PC-3 (cell line): ENCODE data around the gene SLC23A2. TPM values are rescaled to one million over a fixed set of nuclear protein-coding genes. Genes with fewer than 3 reads are reported as not detected.
A peak's percentile ranks its signal among the peaks of the same experiment; 100 is the strongest.

Experiments
- ATAC-seq: fragments of 200-7000 bp; cut with Tn5 transposase; 2 replicates; pipeline ENCODE4 v1.9.1; 2020; ENCODE audit warnings: mild to moderate bottlenecking, moderate library complexity
- BruUV-seq: library from RNA; stranded (reverse); fragments of 400-500 nt; replicated peaks from 2 replicates; lab custom pipeline; 2021; lab: Mats Ljungman, UMichigan
- CTCF ChIA-PET: fragments of 300-600 bp; sonication (Branson Sonifier 250); formaldehyde crosslinking; loops from one replicate; lab custom pipeline; 2022; ENCODE audit warnings: antibody characterized with exemption; lab: Charles Lee
- POLR2A ChIA-PET: fragments of 300-600 bp; sonication (Branson Sonifier 250); formaldehyde crosslinking; loops from one replicate; lab custom pipeline; 2022; ENCODE audit warnings: antibody characterized with exemption; ENCODE audit not compliant: unreplicated experiment; lab: Charles Lee
- DNase-seq: peaks from one replicate; pipeline ENCODE4 v3.0.0-alpha.2; 2015
- H2AFZ ChIP-seq: fragments of 300-600 bp; sonication (generic); 2 replicates; pipeline ENCODE4 v1.6.0; 2016; ENCODE audit warnings: antibody characterized with exemption, low read length
- H3F3A ChIP-seq: fragments of 300-600 bp; sonication (generic); one replicate; pipeline ENCODE4 v1.6.0; 2017; ENCODE audit warnings: antibody characterized with exemption, low read length, control low read depth, mild to moderate bottlenecking; ENCODE audit not compliant: unreplicated experiment
- H3K27ac ChIP-seq: fragments of 300-600 bp; sonication (generic); 2 replicates; pipeline ENCODE4 v1.5.1; 2016; ENCODE audit warnings: mild to moderate bottlenecking, low read length
- H3K27me3 ChIP-seq: fragments of 300-600 bp; sonication (generic); 2 replicates; pipeline ENCODE4 v1.6.1; 2016; ENCODE audit warnings: low read length, mixed read lengths
- H3K36me3 ChIP-seq: fragments of 300-600 bp; sonication (generic); 2 replicates; pipeline ENCODE4 v1.6.1; 2016; ENCODE audit warnings: low read depth, mixed run types, low read length, mixed read lengths
- H3K4me1 ChIP-seq: fragments of 300-600 bp; sonication (generic); 2 replicates; pipeline ENCODE4 v1.5.1; 2016; ENCODE audit warnings: low read length; ENCODE audit not compliant: insufficient read depth
- H3K4me2 ChIP-seq: fragments of 300-600 bp; sonication (generic); 2 replicates; pipeline ENCODE4 v1.6.0; 2016; ENCODE audit warnings: low read length
- H3K4me3 ChIP-seq: fragments of 300-600 bp; sonication (generic); 2 replicates; pipeline ENCODE4 v1.5.1; 2016; ENCODE audit warnings: mild to moderate bottlenecking, low read length, mixed read lengths
- H3K79me2 ChIP-seq: fragments of 300-600 bp; sonication (generic); 2 replicates; pipeline ENCODE4 v1.6.1; 2017; ENCODE audit warnings: low read length, mixed read lengths
- H3K9ac ChIP-seq: fragments of 300-600 bp; sonication (generic); 2 replicates; pipeline ENCODE4 v1.6.0; 2016; ENCODE audit warnings: mild to moderate bottlenecking, low read length
- H3K9me2 ChIP-seq: fragments of 300-600 bp; sonication (generic); replicated peaks from 2 replicates; pipeline ENCODE4 v1.6.1; 2016; ENCODE audit warnings: mixed run types, low read length, mixed read lengths
- H3K9me3 ChIP-seq: fragments of 300-600 bp; sonication (generic); 2 replicates; pipeline ENCODE4 v1.6.1; 2016; ENCODE audit warnings: low read length, mixed read lengths
- H4K20me1 ChIP-seq: fragments of 300-600 bp; sonication (generic); 2 replicates; pipeline ENCODE4 v1.6.1; 2016; ENCODE audit warnings: low read length, mixed read lengths
- EZH2 ChIP-seq: fragments of 300-600 bp; sonication (generic); IDR thresholded peaks from one replicate; pipeline ENCODE4 v1.6.1; 2017; ENCODE audit warnings: antibody characterized with exemption, mild to moderate bottlenecking, low read length; ENCODE audit not compliant: unreplicated experiment
- EZH2phosphoT487 ChIP-seq: fragments of 300-600 bp; sonication (generic); IDR thresholded peaks from 2 replicates; pipeline ENCODE4 v1.6.1; 2018; ENCODE audit warnings: mild to moderate bottlenecking, antibody characterized with exemption, low read length, borderline replicate concordance
- intact Hi-C: fragments of 100-400 bp; cut with micrococcal nuclease; formaldehyde crosslinking; loops from 2 replicates; pipeline ENCODE4 v1.9.0; 2023
- total RNA-seq: library from RNA; depleted of rRNA; stranded (reverse); fragments of >200 nt; gene quantifications from 2 replicates; pipeline ENCODE4 v1.2.3, GENCODE V29; 2014
- TF ChIP-seq, protein P1 (sequence below): fragments of 300-600 bp; sonication (generic); conservative IDR thresholded peaks from 2 replicates; pipeline ENCODE4 v1.5.1; 2017; ENCODE audit warnings: antibody characterized with exemption, low read depth, mild to moderate bottlenecking, low read length

The SLC23A2 gene
- total RNA-seq, 1 experiment from 2014 or later = 18.3 TPM

DNA sequence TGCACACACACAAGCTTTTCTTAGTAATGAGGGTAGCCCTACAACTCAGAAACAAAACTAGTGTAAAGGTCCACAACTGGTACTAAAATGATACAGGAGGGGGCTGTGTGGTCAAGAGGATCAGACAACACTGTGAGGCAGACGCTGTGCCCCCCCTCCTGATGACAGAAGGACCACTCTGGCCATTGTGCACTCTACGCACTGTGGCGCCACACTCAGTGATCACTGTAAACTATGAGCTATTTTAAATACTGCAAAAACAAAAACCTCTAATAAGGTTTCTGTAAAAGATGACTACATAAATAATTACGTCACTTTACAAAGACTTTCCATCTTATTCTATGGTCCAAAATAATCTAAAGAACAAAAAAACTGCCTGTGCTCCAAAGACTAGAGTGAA lies 96.1 kb downstream of the SLC23A2 start:
- no peaks in the 10 kb centered on the region for H3K79me2 ChIP-seq
- no peak overlapping the region for H3K4me3 ChIP-seq
- ChIA-PET CTCF (no interaction called here), POLR2A (no interaction called here)
- BruUV-seq = no TSS peak
- no peaks in the 10 kb centered on the region for H3K9me3 ChIP-seq
- H2AFZ ChIP-seq = no peak overlapping the region
- no peak overlapping the region for H3K9ac ChIP-seq
- ATAC-seq (no peak), DNase-seq (no peak)
- peaks cover 10% of the 10 kb centered on the region; the same call in 1 of the 2 replicates for H3K4me1 ChIP-seq
- H3K27me3 ChIP-seq = no peaks in the 10 kb centered on the region
- no peaks in the 10 kb centered on the region for H4K20me1 ChIP-seq
- TF ChIP-seq, protein P1, sequence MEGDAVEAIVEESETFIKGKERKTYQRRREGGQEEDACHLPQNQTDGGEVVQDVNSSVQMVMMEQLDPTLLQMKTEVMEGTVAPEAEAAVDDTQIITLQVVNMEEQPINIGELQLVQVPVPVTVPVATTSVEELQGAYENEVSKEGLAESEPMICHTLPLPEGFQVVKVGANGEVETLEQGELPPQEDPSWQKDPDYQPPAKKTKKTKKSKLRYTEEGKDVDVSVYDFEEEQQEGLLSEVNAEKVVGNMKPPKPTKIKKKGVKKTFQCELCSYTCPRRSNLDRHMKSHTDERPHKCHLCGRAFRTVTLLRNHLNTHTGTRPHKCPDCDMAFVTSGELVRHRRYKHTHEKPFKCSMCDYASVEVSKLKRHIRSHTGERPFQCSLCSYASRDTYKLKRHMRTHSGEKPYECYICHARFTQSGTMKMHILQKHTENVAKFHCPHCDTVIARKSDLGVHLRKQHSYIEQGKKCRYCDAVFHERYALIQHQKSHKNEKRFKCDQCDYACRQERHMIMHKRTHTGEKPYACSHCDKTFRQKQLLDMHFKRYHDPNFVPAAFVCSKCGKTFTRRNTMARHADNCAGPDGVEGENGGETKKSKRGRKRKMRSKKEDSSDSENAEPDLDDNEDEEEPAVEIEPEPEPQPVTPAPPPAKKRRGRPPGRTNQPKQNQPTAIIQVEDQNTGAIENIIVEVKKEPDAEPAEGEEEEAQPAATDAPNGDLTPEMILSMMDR = no peak
- TF ChIP-seq EZH2phosphoT487 (no peak), EZH2 (no peak)
- intact Hi-C loops = no loop called here
- peaks cover 7% of the 10 kb centered on the region; the same call in 1 of the 2 replicates for H3K36me3 ChIP-seq
- no peaks in the 10 kb centered on the region for H3K9me2 ChIP-seq
- H3F3A ChIP-seq = no peaks in the 10 kb centered on the region
- no peak overlapping the region for H3K4me2 ChIP-seq
- H3K27ac ChIP-seq = no peak overlapping the region

DNA sequence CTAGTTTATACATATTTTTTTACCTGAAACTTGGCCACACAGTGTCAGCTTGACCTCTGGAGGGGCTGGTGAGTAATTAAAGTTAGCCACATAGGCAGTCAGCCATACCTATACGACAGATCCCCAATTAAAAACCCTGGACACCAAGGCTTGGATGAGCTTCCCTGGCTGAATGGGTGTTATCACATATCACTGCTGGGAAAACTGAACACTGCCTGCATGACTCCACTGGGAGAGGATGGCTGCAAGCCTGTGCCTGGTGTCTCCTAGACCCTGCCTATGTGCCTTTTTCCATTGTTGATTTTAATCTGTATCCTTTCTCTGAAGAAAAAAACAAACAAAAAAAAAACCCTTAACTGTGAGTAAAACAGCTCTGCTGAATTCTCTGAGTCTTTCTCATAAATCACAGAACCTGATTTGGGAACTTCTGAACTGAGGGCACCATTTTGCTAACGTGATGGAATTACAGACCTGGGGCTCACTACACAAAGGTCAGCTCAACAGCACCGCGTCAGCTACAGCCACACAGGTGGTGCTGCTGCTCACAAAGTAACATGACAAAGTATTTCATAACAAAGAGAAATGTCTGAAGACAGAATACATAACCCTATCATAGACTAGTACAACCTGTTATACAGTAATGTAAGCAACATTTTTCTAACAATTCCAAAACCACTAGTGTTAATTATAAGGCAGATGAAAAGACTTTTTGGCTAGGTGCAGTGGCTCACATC lies 97.0 kb downstream of the SLC23A2 start:
- BruUV-seq = no TSS peak
- TF ChIP-seq EZH2 (no peak), EZH2phosphoT487 (no peak)
- TF ChIP-seq, protein P1 = no peak
- Histone ChIP-seq H2AFZ (no peak overlapping the region), H3K9ac (no peak overlapping the region), H3K9me2 (no peaks in the 10 kb centered on the region), H3K4me2 (no peak overlapping the region), H3K4me3 (no peak overlapping the region), H3K27me3 (no peaks in the 10 kb centered on the region), H4K20me1 (no peaks in the 10 kb centered on the region), H3K9me3 (no peaks in the 10 kb centered on the region), H3K4me1 (peaks cover 18% of the 10 kb centered on the region), H3K27ac (no peak overlapping the region), H3K79me2 (no peaks in the 10 kb centered on the region), H3K36me3 (peaks cover 14% of the 10 kb centered on the region; the same call in 1 of the 2 replicates), H3F3A (no peaks in the 10 kb centered on the region)
- intact Hi-C loops = no loop called here
- ChIA-PET CTCF (no interaction called here), POLR2A (no interaction called here)
- DNase-seq = peak; percentile 13
- no peak for ATAC-seq

DNA sequence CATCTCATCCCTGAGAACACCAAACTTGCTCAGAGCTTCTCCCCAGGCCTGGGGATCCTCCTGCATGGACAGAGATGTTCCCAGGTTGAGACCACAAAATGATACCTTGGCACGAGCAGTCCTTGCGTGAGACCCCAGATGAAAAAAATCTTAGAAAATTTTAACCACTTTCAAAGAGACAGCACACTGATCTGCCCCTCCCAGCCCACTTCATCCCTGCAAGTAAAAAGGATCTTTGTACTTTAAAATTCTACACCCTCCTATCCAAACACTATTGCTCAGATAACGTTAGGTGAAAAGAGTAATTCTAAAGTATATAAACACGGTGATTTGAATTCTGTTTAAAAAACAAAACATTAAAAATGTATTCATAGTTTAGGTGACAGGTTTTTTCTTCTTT lies 98.5 kb downstream of the SLC23A2 start:
- no peak overlapping the region for H2AFZ ChIP-seq
- H3K36me3 ChIP-seq = peaks cover 14% of the 10 kb centered on the region; the same call in 1 of the 2 replicates
- no peaks in the 10 kb centered on the region for H3K27me3 ChIP-seq
- no peaks in the 10 kb centered on the region for H4K20me1 ChIP-seq
- H3K27ac ChIP-seq = no peak overlapping the region
- H3K9me3 ChIP-seq = no peaks in the 10 kb centered on the region
- POLR2A ChIA-PET = no interaction called here
- H3K4me1 ChIP-seq = peaks cover 32% of the 10 kb centered on the region
- no peaks in the 10 kb centered on the region for H3K79me2 ChIP-seq
- no peak overlapping the region for H3K4me3 ChIP-seq
- H3K9me2 ChIP-seq = no peaks in the 10 kb centered on the region
- CTCF ChIA-PET = no interaction called here
- no peak for DNase-seq
- intact Hi-C loops = no loop called here
- H3K9ac ChIP-seq = no peak overlapping the region
- ATAC-seq = no peak
- no peaks in the 10 kb centered on the region for H3F3A ChIP-seq
- BruUV-seq = no TSS peak
- no peak for TF ChIP-seq EZH2phosphoT487
- TF ChIP-seq, protein P1 = no peak
- TF ChIP-seq EZH2 = no peak
- H3K4me2 ChIP-seq = no peak overlapping the region
